NCI-H2081 treated with DMSO at 0.1 percent for 48 hours (cell line): Measurements from ENCODE around the gene GOLGA6D.
"Not testable (repeated sequence)": the region's sequence is repeated elsewhere in the genome, so short reads cannot be mapped to it uniquely, and the experiment has no call there.

ENCODE experiments used
- DNase-seq: peaks from one replicate; lab custom pipeline; 2025; lab: John Stamatoyannopoulos, UW

Gene GOLGA6D

GRCh38 chr15:75293660-75294059 lies 11.0 kb downstream of the GOLGA6D start:
- DNase-seq = not testable (repeated sequence)

GRCh38 chr15:75298541-75299310 lies 16.1 kb downstream of the GOLGA6D start:
- DNase-seq = not testable (repeated sequence)

- DNase-seq = not testable (repeated sequence)
Observed at GRCh38 chr15:75299311-75299688, 16.7 kb downstream of the GOLGA6D start.

GRCh38 chr15:75300026-75300425 lies 17.4 kb downstream of the GOLGA6D start:
- DNase-seq = not testable (repeated sequence)

GRCh38 chr15:75302318-75302717 lies 19.7 kb downstream of the GOLGA6D start:
- DNase-seq = no peak

- not testable (repeated sequence) for DNase-seq
Observed at GRCh38 chr15:75302753-75303152, 20.1 kb downstream of the GOLGA6D start.

- DNase-seq = no peak
Observed at GRCh38 chr15:75306188-75306587, 23.6 kb downstream of the GOLGA6D start.

- DNase-seq = no peak
Observed at GRCh38 chr15:75307778-75308390, 25.2 kb downstream of the GOLGA6D start.

- no peak for DNase-seq
Observed at GRCh38 chr15:75309711-75310110, 27.1 kb downstream of the GOLGA6D start.

GRCh38 chr15:75312548-75312947 lies 29.9 kb downstream of the GOLGA6D start:
- not testable (repeated sequence) for DNase-seq

GRCh38 chr15:75313116-75313845 lies 30.6 kb downstream of the GOLGA6D start:
- DNase-seq = no peak

- DNase-seq = no peak
Observed at GRCh38 chr15:75314552-75315290, 32.1 kb downstream of the GOLGA6D start.

- not testable (repeated sequence) for DNase-seq
Observed at GRCh38 chr15:75319231-75319897, 36.7 kb downstream of the GOLGA6D start.

- DNase-seq = no peak
Observed at GRCh38 chr15:75321711-75322110, 39.1 kb downstream of the GOLGA6D start.

- DNase-seq = no peak
Observed at GRCh38 chr15:75325922-75326321, 43.3 kb downstream of the GOLGA6D start.

GRCh38 chr15:75327005-75327404 lies 44.4 kb downstream of the GOLGA6D start:
- DNase-seq = no peak

- no peak for DNase-seq
Observed at GRCh38 chr15:75327491-75327890, 44.9 kb downstream of the GOLGA6D start.

- no peak for DNase-seq
Observed at GRCh38 chr15:75328493-75329314, 46.1 kb downstream of the GOLGA6D start.

- DNase-seq = no peak
Observed at GRCh38 chr15:75329571-75329970, 46.9 kb downstream of the GOLGA6D start.

- not testable (repeated sequence) for DNase-seq
Observed at GRCh38 chr15:75332093-75332492, 49.5 kb downstream of the GOLGA6D start.
